IMR-90 (cell line): Measurements from ENCODE around the gene SSR3. TPM values are rescaled to one million over a fixed set of nuclear protein-coding genes. Genes with fewer than 3 reads are reported as not detected.
"Not testable (repeated sequence)": the region's sequence is repeated elsewhere in the genome, so short reads cannot be mapped to it uniquely, and the experiment has no call there.

Experiments used
- ATAC-seq: fragments of 200-7000 bp; cut with Tn5 transposase; 2 replicates; pipeline ENCODE4 v1.9.1; 2020; ENCODE audit warnings: low read depth, mild to moderate bottlenecking, moderate library complexity
- BruUV-seq: library from RNA; stranded (reverse); fragments of 400-500 nt; replicated peaks from 2 replicates; lab custom pipeline; 2021; lab: Mats Ljungman, UMichigan
- CTCF ChIA-PET: fragments of 300-600 bp; formaldehyde crosslinking; extraction: SDS; loops from one replicate; lab custom pipeline; 2021; ENCODE audit warnings: antibody characterized with exemption; lab: Yijun Ruan, JAX
- POLR2A ChIA-PET: fragments of 300-600 bp; sonication (Branson Sonifier 250); formaldehyde crosslinking; loops from one replicate; lab custom pipeline; 2022; ENCODE audit warnings: antibody characterized with exemption; ENCODE audit not compliant: unreplicated experiment; lab: Charles Lee
- DNase-seq: peaks from one replicate; pipeline ENCODE4 v3.0.0; 2013
- H2AFZ ChIP-seq: replicated peaks from 2 replicates; pipeline ENCODE3; 2013; ENCODE audit warnings: low read length, mild to moderate bottlenecking; ENCODE audit not compliant: poor library complexity
- H2AK5ac ChIP-seq: 2 replicates; pipeline ENCODE4 v1.6.1; 2013; ENCODE audit warnings: low read depth, low read length, inconsistent platforms
- H2AK9ac ChIP-seq: replicated peaks from 2 replicates; pipeline ENCODE3; 2013; ENCODE audit warnings: mild to moderate bottlenecking, low read depth, low read length, moderate library complexity; ENCODE audit not compliant: poor library complexity
- H2BK120ac ChIP-seq: 2 replicates; pipeline ENCODE4 v1.6.1; 2013; ENCODE audit warnings: low read depth, low read length, inconsistent platforms
- H2BK15ac ChIP-seq: 3 replicates; pipeline ENCODE4 v1.6.1; 2013; ENCODE audit warnings: low read depth, low read length, inconsistent platforms
- H2BK20ac ChIP-seq: 2 replicates; pipeline ENCODE4 v1.6.1; 2013; ENCODE audit warnings: low read depth, mild to moderate bottlenecking, inconsistent platforms, low read length, moderate library complexity
- H2BK5ac ChIP-seq: 2 replicates; pipeline ENCODE4 v1.6.1; 2013; ENCODE audit warnings: mild to moderate bottlenecking, low read depth, low read length, inconsistent platforms; ENCODE audit not compliant: poor library complexity, severe bottlenecking
- H3K14ac ChIP-seq: replicated peaks from 2 replicates; pipeline ENCODE4 v1.6.1; 2013; ENCODE audit warnings: low read depth, low read length, inconsistent platforms
- H3K18ac ChIP-seq: 2 replicates; pipeline ENCODE4 v1.6.1; 2013; ENCODE audit warnings: low read depth, low read length, control low read depth
- H3K23ac ChIP-seq: 2 replicates; pipeline ENCODE4 v1.6.1; 2013; ENCODE audit warnings: low read depth, low read length, inconsistent platforms
- H3K27ac ChIP-seq: 2 replicates; pipeline ENCODE4 v1.5.1; 2013; ENCODE audit warnings: mild to moderate bottlenecking, control low read depth, low read length; ENCODE audit not compliant: insufficient read depth
- H3K27me3 ChIP-seq: 2 replicates; pipeline ENCODE4 v1.6.1; 2013; ENCODE audit warnings: low read length; ENCODE audit not compliant: control insufficient read depth, insufficient read depth
- H3K36me3 ChIP-seq: 2 replicates; pipeline ENCODE4 v1.6.1; 2013; ENCODE audit warnings: low read length, mixed read lengths; ENCODE audit not compliant: control insufficient read depth, insufficient read depth
- H3K4ac ChIP-seq: 2 replicates; pipeline ENCODE4 v1.6.1; 2013; ENCODE audit warnings: low read depth, low read length, inconsistent platforms
- H3K4me1 ChIP-seq: 2 replicates; pipeline ENCODE4 v1.6.1; 2013; ENCODE audit warnings: low read length, mixed read lengths; ENCODE audit not compliant: control insufficient read depth, insufficient read depth
- H3K4me2 ChIP-seq: 2 replicates; pipeline ENCODE4 v1.6.1; 2013; ENCODE audit warnings: low read depth, mild to moderate bottlenecking, control low read depth, low read length, moderate library complexity
- H3K4me3 ChIP-seq: 2 replicates; pipeline ENCODE4 v1.5.1; 2013; ENCODE audit warnings: low read depth, mild to moderate bottlenecking, control low read depth, low read length, moderate library complexity; ENCODE audit not compliant: insufficient read depth
- H3K56ac ChIP-seq: 2 replicates; pipeline ENCODE4 v1.6.1; 2013; ENCODE audit warnings: low read length, inconsistent platforms; ENCODE audit not compliant: insufficient read depth; ENCODE audit errors: extremely low read depth
- H3K79me1 ChIP-seq, 2 experiments: 2 replicates each; pipeline ENCODE4 v1.6.1; 2013; ENCODE audit warnings: low read length in 2 of 2, inconsistent platforms in 1 of 2, low read depth in 1 of 2
- H3K9ac ChIP-seq: 2 replicates; pipeline ENCODE4 v1.6.1; 2013; ENCODE audit warnings: low read depth, low read length, control low read depth
- H3K9me1 ChIP-seq: 2 replicates; pipeline ENCODE4 v1.6.1; 2013; ENCODE audit warnings: low read length, inconsistent platforms; ENCODE audit not compliant: insufficient read depth
- H3K9me3 ChIP-seq: 2 replicates; pipeline ENCODE4 v1.6.1; 2013; ENCODE audit warnings: low read length; ENCODE audit not compliant: control insufficient read depth, insufficient read depth
- H4K20me1 ChIP-seq: 2 replicates; pipeline ENCODE4 v1.6.1; 2013; ENCODE audit warnings: low read length, inconsistent platforms; ENCODE audit not compliant: insufficient read depth
- H4K5ac ChIP-seq: 2 replicates; pipeline ENCODE4 v1.6.1; 2013; ENCODE audit warnings: mild to moderate bottlenecking, low read depth, low read length, control low read depth
- H4K8ac ChIP-seq, 2 experiments: 2 replicates each; pipeline ENCODE4 v1.6.1; 2013; ENCODE audit warnings: low read depth in 2 of 2, low read length in 2 of 2, control low read depth in 1 of 2, inconsistent platforms in 1 of 2
- H4K91ac ChIP-seq: 2 replicates; pipeline ENCODE4 v1.6.1; 2013; ENCODE audit warnings: low read depth, low read length, inconsistent platforms; ENCODE audit not compliant: insufficient read depth
- WGBS, 2 experiments: methylation state at CpG; one replicate each; pipeline versions ENCODE4 v1.1.5 to v1.1.7; 2013; ENCODE audit warnings: missing lambda C conversion rate in 2 of 2; ENCODE audit not compliant: insufficient read length in 1 of 2; ENCODE audit errors: extremely low coverage in 2 of 2; 5-methylcytosine and 5-hydroxymethylcytosine counted together
- dilution Hi-C: fragments of 300-500 bp; cut with HindIII; formaldehyde crosslinking; loops from one replicate; pipeline ENCODE4 v1.14.3; 2018; ENCODE audit warnings: low sequenced_read_pairs; ENCODE audit not compliant: unreplicated experiment
- in situ Hi-C: fragments of 300-500 bp; cut with MboI; formaldehyde crosslinking; loops from 3 replicates; pipeline ENCODE4 v1.14.3; 2019; ENCODE audit warnings: low sequenced_read_pairs, inconsistent platforms, mixed read lengths
- intact Hi-C: fragments of 100-400 bp; cut with micrococcal nuclease; formaldehyde crosslinking; loops from 2 replicates; pipeline ENCODE4 v1.10.0; 2022
- polyA plus RNA-seq, 3 experiments: library from polyadenylated mRNA; depleted of rRNA; stranded (reverse); fragments of >200 nt; gene quantifications; 2 replicates each; pipeline ENCODE4 v1.2.3, GENCODE V29; 2012; ENCODE audit warnings: low replicate concordance in 1 of 3
- total RNA-seq: library from RNA; depleted of rRNA; stranded (reverse); fragments of >200 nt; gene quantifications from 2 replicates; pipeline ENCODE4 v1.2.3, GENCODE V29; 2012

The SSR3 gene
- total and polyA plus RNA-seq, 2 of the 4 experiments (the other 2 are of a cell fraction), result 246 to 608 TPM

GRCh38 chr3:156589806-156590205, 34.9 kb upstream of the SSR3 start:
- H3K18ac ChIP-seq, BruUV-seq, H2BK120ac ChIP-seq, H3K56ac ChIP-seq, H3K9ac ChIP-seq, CTCF ChIA-PET, H3K4me1 ChIP-seq, H3K79me1 ChIP-seq, ATAC-seq, H3K23ac ChIP-seq, DNase-seq, H2AFZ ChIP-seq, H2AK9ac ChIP-seq, dilution Hi-C loops, H2AK5ac ChIP-seq, in situ Hi-C loops, intact Hi-C loops, H2BK15ac ChIP-seq, H2BK20ac ChIP-seq, H4K8ac ChIP-seq, H4K20me1 ChIP-seq, H4K91ac ChIP-seq, H3K9me1 ChIP-seq, H3K27me3 ChIP-seq, H3K36me3 ChIP-seq, H3K14ac ChIP-seq, POLR2A ChIA-PET, H3K4ac ChIP-seq, H3K9me3 ChIP-seq, H2BK5ac ChIP-seq, H4K5ac ChIP-seq, H3K27ac ChIP-seq, H3K4me2 ChIP-seq, H3K4me3 ChIP-seq: not testable (repeated sequence)
- WGBS, 2 experiments, result no CpG with 5 or more reads among the region's 5 CpGs
